ENCODE measurements around the gene LPAR3. TPM values are rescaled to one million over a fixed set of nuclear protein-coding genes. Genes with fewer than 3 reads are reported as not detected.

Gene LPAR3
- total RNA-seq: 1 to 10 TPM in 1 of 2 experiments, under 1 TPM in 1; 0.74 to 1.1 TPM

GRCh38 chr1:84892705-84893618 lies at the start of gene LPAR3:
TSS of gene LPAR3 (minus strand) at chr1:84893206. CDS start at chr1:84866120, 27,086 bp downstream.
- H3K36me3 Mint-ChIP-seq (ENCODE audit: low read depth): no peaks in the 10 kb centered on the region
- no peaks in the 10 kb centered on the region for H3K9me3 Mint-ChIP-seq
- CTCF ChIA-PET: interaction anchor here (1.2 to 2.1 kb wide), 2 partner anchors 43 to 52 kb away, joined by 3 to 12 read pairs; no protein-coding TSS in a partner anchor
- H3K27ac Mint-ChIP-seq: no peak within 1 kb of the TSS
- DNase-seq: peak; percentile 48
- intact Hi-C loops (cut with micrococcal nuclease): loop anchor here (1.0 to 2.0 kb wide), 2 partner anchors 39 to 110 kb away; no protein-coding TSS in a partner anchor
- H3K4me1 Mint-ChIP-seq (ENCODE audit: low read depth): peaks cover 15% of the 10 kb centered on the region
- peak within 1 kb of the TSS; percentile 65 for H3K4me3 Mint-ChIP-seq
- peaks cover 26% of the 10 kb centered on the region for H3K27me3 Mint-ChIP-seq (ENCODE audit: low read depth)

- H3K27ac Mint-ChIP-seq: no peak overlapping the region
- no peak for DNase-seq
- peaks cover 14% of the 10 kb centered on the region for H3K4me1 Mint-ChIP-seq (ENCODE audit: low read depth)
- H3K9me3 Mint-ChIP-seq: no peaks in the 10 kb centered on the region
- H3K27me3 Mint-ChIP-seq (ENCODE audit: low read depth): no peaks in the 10 kb centered on the region
- no peaks in the 10 kb centered on the region for H3K36me3 Mint-ChIP-seq (ENCODE audit: low read depth)
- CTCF ChIA-PET: interaction anchor here (1.3 to 5.6 kb wide), 3 partner anchors 30 to 318 kb away, joined by 3 to 111 read pairs (median 7); partner anchors contain the start of gene C1orf52
- intact Hi-C loops (cut with micrococcal nuclease): loop anchor here (10.0 kb wide), 1 partner anchor 1563 kb away; no protein-coding TSS in a partner anchor
- no peak overlapping the region for H3K4me3 Mint-ChIP-seq
Measured at GRCh38 chr1:84941843-84942242, 48.8 kb upstream of the LPAR3 start.

GRCh38 chr1:84940481-84940880 lies 47.5 kb upstream of the LPAR3 start:
- no peak for DNase-seq
- no peaks in the 10 kb centered on the region for H3K27me3 Mint-ChIP-seq (ENCODE audit: low read depth)
- CTCF ChIA-PET: interaction anchor here (0.8 kb wide), 1 partner anchor 314 kb away, joined by 5 read pairs; no protein-coding TSS in a partner anchor
- H3K4me3 Mint-ChIP-seq: no peak overlapping the region
- H3K27ac Mint-ChIP-seq: no peak overlapping the region
- H3K36me3 Mint-ChIP-seq (ENCODE audit: low read depth): no peaks in the 10 kb centered on the region
- H3K9me3 Mint-ChIP-seq: no peaks in the 10 kb centered on the region
- H3K4me1 Mint-ChIP-seq (ENCODE audit: low read depth): peaks cover 12% of the 10 kb centered on the region
- intact Hi-C loops (cut with micrococcal nuclease): loop anchor here (10.0 kb wide), 1 partner anchor 1564 kb away; no protein-coding TSS in a partner anchor

GRCh38 chr1:84939761-84940160 lies 46.8 kb upstream of the LPAR3 start:
- CTCF ChIA-PET: interaction anchor here (1.2 to 1.5 kb wide), 2 partner anchors 10 to 320 kb away, joined by 3 to 5 read pairs; partner anchors contain the start of gene C1orf52

GRCh38 chr1:84939151-84939550 lies 46.1 kb upstream of the LPAR3 start:
- CTCF ChIA-PET: interaction anchor here (1.2 to 2.2 kb wide), 5 partner anchors 10 to 499 kb away, joined by 3 to 13 read pairs (median 5); partner anchors contain the start of gene C1orf52
- H3K4me1 Mint-ChIP-seq (ENCODE audit: low read depth): peaks cover 4% of the 10 kb centered on the region
- no peaks in the 10 kb centered on the region for H3K36me3 Mint-ChIP-seq (ENCODE audit: low read depth)
- intact Hi-C loops (cut with micrococcal nuclease): loop anchor here (10.0 kb wide), 1 partner anchor 1034 kb away; no protein-coding TSS in a partner anchor
- DNase-seq: no peak
- H3K27me3 Mint-ChIP-seq (ENCODE audit: low read depth): no peaks in the 10 kb centered on the region
- no peaks in the 10 kb centered on the region for H3K9me3 Mint-ChIP-seq
- H3K27ac Mint-ChIP-seq: no peak overlapping the region
- no peak overlapping the region for H3K4me3 Mint-ChIP-seq

More at GRCh38 chr1:84939761-84940160, 46.8 kb upstream of the LPAR3 start:
- Mint-ChIP-seq H3K9me3 (no peaks in the 10 kb centered on the region), H3K4me3 (no peak overlapping the region), H3K27ac (no peak overlapping the region), H3K36me3 (ENCODE audit: low read depth) (no peaks in the 10 kb centered on the region), H3K4me1 (ENCODE audit: low read depth) (peaks cover 7% of the 10 kb centered on the region), H3K27me3 (ENCODE audit: low read depth) (no peaks in the 10 kb centered on the region)
- intact Hi-C loops (cut with micrococcal nuclease): loop anchor here (10.0 kb wide), 2 partner anchors 1035 to 1565 kb away; no protein-coding TSS in a partner anchor
- DNase-seq: no peak

GRCh38 chr1:84936116-84936810 lies 43.3 kb upstream of the LPAR3 start:
- H3K4me3 Mint-ChIP-seq: no peak overlapping the region
- no peak overlapping the region for H3K27ac Mint-ChIP-seq
- H3K36me3 Mint-ChIP-seq (ENCODE audit: low read depth): no peaks in the 10 kb centered on the region
- H3K27me3 Mint-ChIP-seq (ENCODE audit: low read depth): no peaks in the 10 kb centered on the region
- CTCF ChIA-PET: interaction anchor here (0.5 to 4.4 kb wide), 32 partner anchors 7 to 795 kb away, joined by 3 to 39 read pairs (median 5); partner anchors contain the start of gene C1orf52
- peaks cover 4% of the 10 kb centered on the region for H3K4me1 Mint-ChIP-seq (ENCODE audit: low read depth)
- intact Hi-C loops (cut with micrococcal nuclease): loop anchor here (1.0 to 10.0 kb wide), 7 partner anchors 154 to 1031 kb away; no protein-coding TSS in a partner anchor
- DNase-seq: peak; percentile 43
- no peaks in the 10 kb centered on the region for H3K9me3 Mint-ChIP-seq

- H3K27ac Mint-ChIP-seq: no peak overlapping the region
- intact Hi-C loops (cut with micrococcal nuclease): loop anchor here (10.0 kb wide), 1 partner anchor 1028 kb away; no protein-coding TSS in a partner anchor
- CTCF ChIA-PET: interaction anchor here (1.0 to 4.4 kb wide), 5 partner anchors 12 to 179 kb away, joined by 3 to 39 read pairs (median 3); no protein-coding TSS in a partner anchor
- H3K9me3 Mint-ChIP-seq: no peaks in the 10 kb centered on the region
- DNase-seq: no peak
- no peak overlapping the region for H3K4me3 Mint-ChIP-seq
- no peaks in the 10 kb centered on the region for H3K36me3 Mint-ChIP-seq (ENCODE audit: low read depth)
- peaks cover 16% of the 10 kb centered on the region for H3K4me1 Mint-ChIP-seq (ENCODE audit: low read depth)
- no peaks in the 10 kb centered on the region for H3K27me3 Mint-ChIP-seq (ENCODE audit: low read depth)
Measured at GRCh38 chr1:84933011-84933611, 40.1 kb upstream of the LPAR3 start.

GRCh38 chr1:84930831-84931230 lies 37.8 kb upstream of the LPAR3 start:
- CTCF ChIA-PET: interaction anchor here (1.2 to 1.3 kb wide), 3 partner anchors 159 to 324 kb away, joined by 3 to 4 read pairs (median 3); no protein-coding TSS in a partner anchor
- Mint-ChIP-seq H3K27ac (no peak overlapping the region), H3K9me3 (no peaks in the 10 kb centered on the region), H3K4me3 (no peak overlapping the region), H3K4me1 (ENCODE audit: low read depth) (peaks cover 12% of the 10 kb centered on the region), H3K27me3 (ENCODE audit: low read depth) (no peaks in the 10 kb centered on the region), H3K36me3 (ENCODE audit: low read depth) (no peaks in the 10 kb centered on the region)
- DNase-seq: no peak
- intact Hi-C loops (cut with micrococcal nuclease): loop anchor here (10.0 kb wide), 1 partner anchor 1026 kb away; no protein-coding TSS in a partner anchor

GRCh38 chr1:84930329-84930728 lies 37.3 kb upstream of the LPAR3 start:
- H3K9me3 Mint-ChIP-seq: no peaks in the 10 kb centered on the region
- intact Hi-C loops (cut with micrococcal nuclease): loop anchor here (10.0 kb wide), 1 partner anchor 1026 kb away; no protein-coding TSS in a partner anchor
- no peak overlapping the region for H3K4me3 Mint-ChIP-seq
- H3K36me3 Mint-ChIP-seq (ENCODE audit: low read depth): no peaks in the 10 kb centered on the region
- DNase-seq: no peak
- CTCF ChIA-PET: interaction anchor here (1.3 kb wide), 1 partner anchor 324 kb away, joined by 4 read pairs; no protein-coding TSS in a partner anchor
- H3K27ac Mint-ChIP-seq: no peak overlapping the region
- no peaks in the 10 kb centered on the region for H3K27me3 Mint-ChIP-seq (ENCODE audit: low read depth)
- H3K4me1 Mint-ChIP-seq (ENCODE audit: low read depth): peaks cover 12% of the 10 kb centered on the region

GRCh38 chr1:84929581-84929980 lies 36.6 kb upstream of the LPAR3 start:
- Mint-ChIP-seq H3K4me3 (no peak overlapping the region), H3K9me3 (no peaks in the 10 kb centered on the region), H3K27me3 (ENCODE audit: low read depth) (no peaks in the 10 kb centered on the region), H3K4me1 (ENCODE audit: low read depth) (peaks cover 12% of the 10 kb centered on the region), H3K27ac (no peak overlapping the region), H3K36me3 (ENCODE audit: low read depth) (no peaks in the 10 kb centered on the region)
- CTCF ChIA-PET: interaction anchor here (0.7 to 1.4 kb wide), 6 partner anchors 9 to 487 kb away, joined by 3 to 7 read pairs (median 4); no protein-coding TSS in a partner anchor
- intact Hi-C loops (cut with micrococcal nuclease): no loop called here
- DNase-seq: no peak

- H3K36me3 Mint-ChIP-seq (ENCODE audit: low read depth): no peaks in the 10 kb centered on the region
- no peaks in the 10 kb centered on the region for H3K9me3 Mint-ChIP-seq
- intact Hi-C loops (cut with micrococcal nuclease): no loop called here
- no peak overlapping the region for H3K27ac Mint-ChIP-seq
- H3K27me3 Mint-ChIP-seq (ENCODE audit: low read depth): no peaks in the 10 kb centered on the region
- CTCF ChIA-PET: interaction anchor here (0.6 to 1.4 kb wide), 5 partner anchors 10 to 157 kb away, joined by 3 to 7 read pairs (median 4); no protein-coding TSS in a partner anchor
- peaks cover 12% of the 10 kb centered on the region for H3K4me1 Mint-ChIP-seq (ENCODE audit: low read depth)
- DNase-seq: no peak
- H3K4me3 Mint-ChIP-seq: no peak overlapping the region
Measured at GRCh38 chr1:84928979-84929378, 36.0 kb upstream of the LPAR3 start.

Measured in activated naive CD4-positive, alpha-beta T cell treated with anti-CD3 and anti-CD28 coated beads for 36 hours (primary cell).